ENCODE results near the gene NXPH4.

Gene NXPH4

GRCh38 chr12:57183939-57184725, 32.5 kb upstream of the NXPH4 start:
- no peak for DNase-seq (ENCODE audit: low read depth)

GRCh38 chr12:57185403-57185802, 31.2 kb upstream of the NXPH4 start:
- DNase-seq (ENCODE audit: low read depth) = no peak

- DNase-seq (ENCODE audit: low read depth) = no peak
Measured at GRCh38 chr12:57185906-57186508, 30.6 kb upstream of the NXPH4 start.

- DNase-seq (ENCODE audit: low read depth) = no peak
Measured at GRCh38 chr12:57187222-57188089, 29.1 kb upstream of the NXPH4 start.

GRCh38 chr12:57188090-57188425, 28.5 kb upstream of the NXPH4 start:
- no peak for DNase-seq (ENCODE audit: low read depth)

- no peak for DNase-seq (ENCODE audit: low read depth)
Measured at GRCh38 chr12:57190037-57190436, 26.6 kb upstream of the NXPH4 start.

GRCh38 chr12:57190821-57191220, 25.8 kb upstream of the NXPH4 start:
- DNase-seq (ENCODE audit: low read depth) = no peak

GRCh38 chr12:57191410-57191809, 25.2 kb upstream of the NXPH4 start:
- no peak for DNase-seq (ENCODE audit: low read depth)

GRCh38 chr12:57192920-57193319, 23.7 kb upstream of the NXPH4 start:
- no peak for DNase-seq (ENCODE audit: low read depth)

- no peak for DNase-seq (ENCODE audit: low read depth)
Measured at GRCh38 chr12:57193706-57194245, 22.8 kb upstream of the NXPH4 start.

- no peak for DNase-seq (ENCODE audit: low read depth)
Measured at GRCh38 chr12:57194253-57194652, 22.3 kb upstream of the NXPH4 start.

GRCh38 chr12:57195186-57195585, 21.4 kb upstream of the NXPH4 start:
- DNase-seq (ENCODE audit: low read depth) = no peak

GRCh38 chr12:57195611-57196371, 20.8 kb upstream of the NXPH4 start:
- no peak for DNase-seq (ENCODE audit: low read depth)

GRCh38 chr12:57196439-57196838, 20.2 kb upstream of the NXPH4 start:
- no peak for DNase-seq (ENCODE audit: low read depth)

GRCh38 chr12:57196956-57197355, 19.6 kb upstream of the NXPH4 start:
- no peak for DNase-seq (ENCODE audit: low read depth)

GRCh38 chr12:57198329-57198728, 18.3 kb upstream of the NXPH4 start:
- DNase-seq (ENCODE audit: low read depth) = no peak

GRCh38 chr12:57199191-57199590, 17.4 kb upstream of the NXPH4 start:
- no peak for DNase-seq (ENCODE audit: low read depth)

GRCh38 chr12:57200497-57200896, 16.1 kb upstream of the NXPH4 start:
- no peak for DNase-seq (ENCODE audit: low read depth)

- DNase-seq (ENCODE audit: low read depth) = no peak
Measured at GRCh38 chr12:57201219-57201618, 15.4 kb upstream of the NXPH4 start.

GRCh38 chr12:57201631-57202030, 15.0 kb upstream of the NXPH4 start:
- DNase-seq (ENCODE audit: low read depth) = no peak

GRCh38 chr12:57202321-57202720, 14.3 kb upstream of the NXPH4 start:
- DNase-seq (ENCODE audit: low read depth) = no peak

GRCh38 chr12:57203201-57203600, 13.4 kb upstream of the NXPH4 start:
- DNase-seq (ENCODE audit: low read depth) = no peak

All from stimulated activated CD4-positive, alpha-beta T cell treated with anti-CD3 and anti-CD28 coated beads, Interleukin-2, amount 100 ng/mL, for 4 hours (primary cell).